Thyroid gland (tissue), 4 donors: Measurements from ENCODE around the gene MAPKAPK2.

Experiments
- POLR2A ChIP-seq, 2 donors: fragments of 450-650 bp; IDR thresholded peaks; one replicate each; pipeline ENCODE4 v1.6.1; 2017; ENCODE audit warnings: antibody characterized with exemption in 2 of 2, mild to moderate bottlenecking in 2 of 2, moderate library complexity in 1 of 2
- TF ChIP-seq, protein P1 (sequence below), 6 experiments: fragments of 200-600 bp in 3 of 6; fragments of 450-650 bp in 3 of 6; sonication (generic) in 3 of 6; IDR thresholded peaks; one replicate each; pipeline ENCODE4 v1.5.1; 2016 to 2019; ENCODE audit warnings: antibody characterized with exemption in 6 of 6, mild to moderate bottlenecking in 2 of 6, inconsistent platforms in 1 of 6, moderate library complexity in 1 of 6

DNA sequence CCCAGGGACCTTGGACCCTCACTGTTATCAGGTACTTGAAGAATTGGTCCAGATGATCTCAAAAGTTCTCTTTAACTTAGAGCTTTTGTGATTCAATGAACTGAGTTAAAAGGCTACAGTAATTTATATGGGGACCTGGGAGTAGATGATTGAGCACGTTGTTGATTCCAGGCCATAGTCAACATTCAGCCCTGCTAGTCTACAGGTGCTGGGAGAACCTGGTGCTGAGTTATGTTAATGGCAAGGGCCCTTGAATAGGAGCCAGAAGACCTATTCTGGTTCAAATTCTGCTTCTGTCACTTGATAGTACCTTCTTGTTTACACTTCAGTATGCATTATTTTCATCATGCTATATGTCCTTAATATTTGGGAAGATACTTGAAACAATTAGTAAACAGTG, 38.2 kb upstream of the MAPKAPK2 start:
- TF ChIP-seq, protein P1, sequence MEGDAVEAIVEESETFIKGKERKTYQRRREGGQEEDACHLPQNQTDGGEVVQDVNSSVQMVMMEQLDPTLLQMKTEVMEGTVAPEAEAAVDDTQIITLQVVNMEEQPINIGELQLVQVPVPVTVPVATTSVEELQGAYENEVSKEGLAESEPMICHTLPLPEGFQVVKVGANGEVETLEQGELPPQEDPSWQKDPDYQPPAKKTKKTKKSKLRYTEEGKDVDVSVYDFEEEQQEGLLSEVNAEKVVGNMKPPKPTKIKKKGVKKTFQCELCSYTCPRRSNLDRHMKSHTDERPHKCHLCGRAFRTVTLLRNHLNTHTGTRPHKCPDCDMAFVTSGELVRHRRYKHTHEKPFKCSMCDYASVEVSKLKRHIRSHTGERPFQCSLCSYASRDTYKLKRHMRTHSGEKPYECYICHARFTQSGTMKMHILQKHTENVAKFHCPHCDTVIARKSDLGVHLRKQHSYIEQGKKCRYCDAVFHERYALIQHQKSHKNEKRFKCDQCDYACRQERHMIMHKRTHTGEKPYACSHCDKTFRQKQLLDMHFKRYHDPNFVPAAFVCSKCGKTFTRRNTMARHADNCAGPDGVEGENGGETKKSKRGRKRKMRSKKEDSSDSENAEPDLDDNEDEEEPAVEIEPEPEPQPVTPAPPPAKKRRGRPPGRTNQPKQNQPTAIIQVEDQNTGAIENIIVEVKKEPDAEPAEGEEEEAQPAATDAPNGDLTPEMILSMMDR (IDR thresholded peaks at IDR 0.05) = no peak
- TF ChIP-seq POLR2A (IDR thresholded peaks at IDR 0.05) = no peak
